Activated B cell treated with CpG ODN at 0.5 μM for 24 hours (primary cell): ENCODE results near the gene PRR19. TPM values are rescaled to one million over a fixed set of nuclear protein-coding genes. Genes with fewer than 3 reads are reported as not detected.

Experiments
- total RNA-seq: library from RNA; stranded (reverse); gene quantifications from 2 replicates; pipeline ENCODE4 v1.2.3, GENCODE V29; 2022

The PRR19 gene
- total RNA-seq, 1 donor from 2014 or later: 0.33 TPM

Other genes with a start within 250 kb of the PRR19 start
- 0.09 and 0.15 TPM in 2 replicates for gene GRIK5, start 231.9 kb upstream of the PRR19 start, total RNA-seq
- gene ZNF574, start 226.0 kb upstream of the PRR19 start, total RNA-seq: 27.7 and 29.6 TPM in 2 replicates
- gene POU2F2, start 169.7 kb upstream of the PRR19 start, total RNA-seq: 508 and 577 TPM in 2 replicates
- 26.1 and 29.0 TPM in 2 replicates for gene DEDD2, start 84.5 kb upstream of the PRR19 start, total RNA-seq
- gene ZNF526, start 81.8 kb upstream of the PRR19 start, total RNA-seq: 19.6 and 22.7 TPM in 2 replicates
- gene GSK3A, start 59.5 kb upstream of the PRR19 start, total RNA-seq: 38.2 and 38.6 TPM in 2 replicates
- 47.9 and 48.1 TPM in 2 replicates for gene ERF, start 47.0 kb upstream of the PRR19 start, total RNA-seq
- 85.4 and 96.5 TPM in 2 replicates for gene CIC, start 32.9 kb upstream of the PRR19 start, total RNA-seq
- gene PAFAH1B3, start 492 bp downstream of the PRR19 start, total RNA-seq: 22.7 and 25.9 TPM in 2 replicates
- gene TMEM145, start 11.2 kb downstream of the PRR19 start, total RNA-seq: not detected in 2 replicates
- gene MEGF8, start 23.5 kb downstream of the PRR19 start, total RNA-seq: 13.0 and 15.1 TPM in 2 replicates
- 1.00 and 2.4 TPM in 2 replicates for gene CNFN, start 88.2 kb downstream of the PRR19 start, total RNA-seq
- gene LIPE, start 125.3 kb downstream of the PRR19 start, total RNA-seq: 37.2 and 37.3 TPM in 2 replicates
- gene CXCL17, start 140.8 kb downstream of the PRR19 start, total RNA-seq: not detected in 2 replicates
- gene CEACAM1, start 226.3 kb downstream of the PRR19 start, total RNA-seq: 7.1 and 9.4 TPM in 2 replicates